ENCODE measurements around the gene OS9.

OS9 gene

DNA sequence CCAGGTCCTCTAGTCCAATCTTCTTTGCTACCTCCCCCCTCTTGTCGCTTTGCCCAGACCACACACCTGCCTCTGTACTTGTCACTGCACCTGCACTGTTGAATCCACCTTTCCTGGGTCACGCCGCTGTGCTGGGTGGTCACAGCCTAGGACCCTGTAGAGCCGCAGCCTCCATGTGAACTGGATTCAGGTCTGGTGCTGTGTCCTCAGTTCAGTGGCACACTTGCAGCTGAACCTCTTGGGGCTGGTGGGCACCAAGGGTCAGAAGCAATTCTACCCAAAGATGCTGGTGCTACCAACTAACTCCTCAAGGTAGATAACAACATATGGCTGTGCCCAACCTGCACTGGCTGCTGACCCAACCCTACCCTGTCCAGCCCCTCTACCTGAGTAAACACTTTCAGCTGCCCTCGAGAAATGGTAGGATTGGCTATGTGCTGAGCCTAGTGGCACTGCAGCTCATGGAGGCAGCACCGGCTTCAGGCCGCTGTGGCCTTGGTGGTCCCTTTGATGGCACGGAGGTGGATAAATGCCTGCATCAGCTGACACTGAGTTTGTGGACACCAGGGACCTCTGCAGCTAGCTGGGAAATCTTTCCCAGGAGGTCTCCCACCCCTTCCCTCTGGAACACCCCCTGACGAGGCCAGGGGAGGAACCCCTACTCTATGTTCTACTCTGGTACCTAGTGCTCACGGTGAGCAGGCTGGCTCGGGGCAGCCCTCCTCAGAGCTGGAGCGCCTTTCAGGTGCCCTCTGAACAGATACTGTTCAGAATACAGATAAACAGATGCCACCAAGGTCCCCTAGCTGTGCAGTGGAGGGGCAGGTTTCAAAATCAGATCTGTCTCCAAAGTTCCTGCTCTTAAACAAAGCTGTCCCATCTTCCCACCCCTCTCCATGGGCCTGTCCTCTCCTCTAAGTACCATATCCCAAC lies 30.3 kb downstream of the OS9 start:
- DNase-seq: no peak

DNA sequence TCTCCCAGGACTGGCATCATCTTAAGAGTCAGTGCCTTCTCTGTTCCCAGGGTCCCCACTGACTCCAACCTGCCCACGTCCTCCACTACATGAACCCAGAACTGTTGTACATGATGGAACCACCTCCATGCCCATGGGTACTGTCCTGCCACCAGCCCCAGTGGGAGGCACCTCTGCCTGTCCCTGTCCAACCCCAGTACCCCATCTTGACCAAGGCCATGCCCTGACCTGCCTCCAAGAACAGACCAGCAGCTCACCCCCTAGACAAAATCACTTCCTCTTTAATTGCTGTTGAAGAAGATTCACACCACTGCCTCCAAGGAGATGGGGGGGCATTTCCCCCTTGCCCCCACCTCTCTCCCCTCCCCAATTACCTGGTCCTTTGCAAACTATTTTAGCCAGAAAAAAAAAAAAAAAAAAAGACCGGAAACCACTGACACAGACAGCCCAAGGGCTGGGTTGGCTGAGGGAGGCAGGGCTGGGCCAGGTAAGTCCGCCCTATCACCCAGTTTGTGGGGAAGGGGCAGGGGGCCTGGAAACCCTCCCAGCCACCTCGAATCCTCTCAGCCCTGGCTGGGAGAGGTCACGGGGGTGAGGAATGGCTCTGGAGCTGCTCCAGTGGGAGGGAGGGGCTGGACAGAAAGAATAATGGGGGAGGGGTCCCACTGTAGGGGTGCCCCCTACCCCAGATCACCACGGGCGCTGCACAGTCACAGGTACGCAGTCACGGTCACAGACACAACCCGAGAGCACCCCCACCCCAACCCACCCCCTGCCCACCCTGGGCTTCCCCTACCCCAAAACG lies 31.2 kb downstream of the OS9 start:
- no peak for DNase-seq

DNA sequence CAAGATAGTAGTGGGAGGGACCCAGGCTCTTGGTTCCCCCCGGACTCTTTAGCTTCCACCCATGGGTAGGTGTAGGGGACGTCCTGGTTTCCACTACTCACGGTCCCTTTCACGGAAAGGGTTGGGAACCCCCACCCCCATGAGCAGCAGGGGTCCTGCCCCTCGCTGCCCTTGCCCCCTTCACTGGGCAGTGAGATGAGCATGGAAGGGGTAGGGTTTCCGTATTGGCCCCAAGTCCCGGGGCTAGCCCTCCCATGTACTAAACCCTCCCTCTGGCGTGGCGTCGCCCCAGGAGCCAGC lies 31.9 kb downstream of the OS9 start:
- DNase-seq: no peak

DNA sequence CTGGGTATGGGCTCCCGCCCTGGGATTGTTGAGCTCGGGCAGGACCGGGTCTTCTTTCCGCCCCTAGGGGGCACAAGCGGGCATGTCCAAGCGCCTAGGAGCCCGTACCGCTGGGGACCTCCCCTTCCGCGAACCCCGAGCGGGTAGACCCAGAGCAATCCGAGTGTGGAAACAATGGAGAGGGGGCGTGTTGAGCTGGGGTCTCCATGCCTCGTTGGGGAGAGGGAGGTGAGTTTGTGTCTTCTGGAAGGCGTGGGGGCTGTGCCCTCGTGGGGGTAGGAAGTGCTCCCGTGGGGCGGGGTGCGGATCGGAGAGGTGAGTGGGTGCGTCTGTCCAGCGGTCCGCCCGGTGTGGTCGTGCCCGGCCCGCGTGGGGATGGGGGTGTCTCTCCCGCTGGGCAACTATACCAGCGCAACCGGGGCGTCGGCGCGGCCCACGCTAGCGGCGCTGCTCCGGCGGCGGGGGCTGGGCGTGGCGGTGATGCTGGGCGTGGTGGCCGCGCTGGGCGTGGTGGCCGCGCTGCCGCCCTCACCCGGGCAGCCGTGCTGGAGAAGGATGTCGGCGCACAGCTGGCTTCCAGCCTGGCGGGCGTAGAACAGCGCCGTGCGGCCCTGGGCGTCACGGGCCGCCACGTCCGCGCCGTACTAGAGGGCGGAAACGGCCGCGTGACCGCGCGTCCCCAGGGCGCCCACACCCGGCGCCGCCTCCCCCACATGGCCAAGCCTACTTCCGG lies 32.4 kb downstream of the OS9 start:
- peak; percentile 79 for DNase-seq

DNA sequence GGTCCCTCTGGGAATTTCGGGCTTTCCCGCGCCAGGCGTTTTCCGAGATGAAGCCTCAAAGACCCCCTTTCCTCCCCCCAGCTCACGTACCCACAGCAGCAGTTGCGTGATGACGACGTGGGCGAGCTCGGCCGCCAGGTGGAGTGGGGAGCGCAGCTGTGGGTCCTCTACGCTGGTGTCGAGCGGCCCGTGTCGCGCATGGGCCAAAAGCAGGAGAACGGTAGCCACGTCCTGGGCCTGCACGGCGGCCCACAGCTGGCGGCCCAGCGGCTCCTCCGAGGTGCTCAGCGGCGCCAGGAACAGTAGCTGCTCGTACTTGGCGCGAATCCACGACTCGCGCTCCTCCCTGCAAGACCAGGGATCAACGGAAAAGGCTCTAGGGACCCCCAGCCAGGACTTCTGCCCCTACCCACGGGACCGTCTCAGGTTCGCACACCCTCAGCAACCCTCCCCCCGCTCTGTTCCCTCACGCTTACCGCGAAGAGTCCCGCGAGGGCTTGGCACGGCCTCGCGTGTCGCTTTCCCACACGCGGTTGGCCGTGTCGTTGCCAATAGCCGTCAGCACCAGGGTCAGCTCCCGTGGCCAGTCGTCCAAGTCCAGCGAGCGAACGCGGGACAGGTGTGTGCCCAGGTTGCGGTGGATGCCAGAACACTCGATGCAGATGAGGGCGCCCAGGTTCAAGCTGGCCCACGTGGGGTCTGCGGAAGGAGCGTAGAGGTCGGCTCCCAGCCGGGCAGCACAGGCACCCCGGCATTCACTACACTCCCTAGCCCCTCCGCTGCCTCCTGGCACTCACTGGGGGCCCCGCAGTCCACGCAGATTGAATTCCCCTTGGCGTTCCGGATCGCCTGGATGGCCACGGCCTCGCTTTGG lies 33.2 kb downstream of the OS9 start:
- peak; percentile 65 for DNase-seq

DNA sequence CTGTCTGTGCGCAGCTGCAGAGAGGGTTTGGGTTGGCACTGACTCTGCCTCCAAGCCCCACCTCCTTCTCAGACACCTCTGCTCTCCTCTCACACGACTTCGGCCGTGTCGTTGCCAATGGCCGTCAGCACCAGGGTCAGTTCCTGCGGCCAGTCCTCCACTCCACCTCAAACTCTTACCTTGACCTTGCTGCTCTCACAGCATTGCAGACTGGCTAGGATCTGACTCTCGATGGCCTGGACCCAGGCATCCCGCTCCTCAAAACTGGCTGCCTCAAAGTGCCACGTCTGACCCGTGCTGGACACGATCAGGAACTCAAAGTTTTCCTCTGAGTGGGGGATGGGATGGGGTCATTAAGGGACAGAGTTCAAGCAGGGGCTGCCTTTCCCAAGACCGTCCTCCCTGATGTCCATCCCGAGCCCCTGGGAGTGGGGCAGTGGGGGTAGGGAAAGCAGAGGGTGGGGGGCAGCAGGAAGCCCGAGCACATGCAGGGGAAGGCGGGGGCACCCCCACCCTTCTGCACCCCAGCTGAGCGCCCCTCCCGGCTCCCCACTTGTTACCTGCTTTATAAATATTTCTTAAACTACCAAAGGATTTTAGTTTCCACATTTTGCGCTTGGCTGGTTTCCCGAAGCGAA lies 33.9 kb downstream of the OS9 start:
- DNase-seq: no peak

DNA sequence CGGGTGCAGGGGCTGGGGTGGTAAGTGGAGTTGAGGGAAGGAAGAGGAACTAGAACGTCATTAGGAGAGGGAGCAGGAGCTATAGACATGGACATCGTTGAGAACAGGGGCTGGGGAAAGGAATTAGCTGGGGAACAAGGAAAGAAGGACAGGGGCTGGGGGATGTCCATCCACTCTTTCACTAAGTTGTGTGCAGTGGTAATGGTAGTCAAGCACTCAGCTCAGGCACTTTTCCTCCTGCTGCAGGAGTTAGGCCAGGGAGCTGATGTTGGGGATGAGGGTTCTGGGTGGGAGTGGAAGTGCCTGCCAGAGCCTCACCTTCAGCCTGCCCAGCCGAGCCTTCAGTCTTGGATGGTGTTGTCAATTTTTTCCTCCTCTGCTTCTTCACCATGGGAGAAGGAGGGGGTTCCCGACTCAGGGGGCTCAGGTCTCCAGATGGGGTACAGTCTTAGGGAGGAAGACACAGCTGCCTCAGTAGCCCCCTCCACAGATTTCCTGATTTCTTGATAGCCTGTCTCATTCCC lies 35.5 kb downstream of the OS9 start:
- no peak for DNase-seq

DNA sequence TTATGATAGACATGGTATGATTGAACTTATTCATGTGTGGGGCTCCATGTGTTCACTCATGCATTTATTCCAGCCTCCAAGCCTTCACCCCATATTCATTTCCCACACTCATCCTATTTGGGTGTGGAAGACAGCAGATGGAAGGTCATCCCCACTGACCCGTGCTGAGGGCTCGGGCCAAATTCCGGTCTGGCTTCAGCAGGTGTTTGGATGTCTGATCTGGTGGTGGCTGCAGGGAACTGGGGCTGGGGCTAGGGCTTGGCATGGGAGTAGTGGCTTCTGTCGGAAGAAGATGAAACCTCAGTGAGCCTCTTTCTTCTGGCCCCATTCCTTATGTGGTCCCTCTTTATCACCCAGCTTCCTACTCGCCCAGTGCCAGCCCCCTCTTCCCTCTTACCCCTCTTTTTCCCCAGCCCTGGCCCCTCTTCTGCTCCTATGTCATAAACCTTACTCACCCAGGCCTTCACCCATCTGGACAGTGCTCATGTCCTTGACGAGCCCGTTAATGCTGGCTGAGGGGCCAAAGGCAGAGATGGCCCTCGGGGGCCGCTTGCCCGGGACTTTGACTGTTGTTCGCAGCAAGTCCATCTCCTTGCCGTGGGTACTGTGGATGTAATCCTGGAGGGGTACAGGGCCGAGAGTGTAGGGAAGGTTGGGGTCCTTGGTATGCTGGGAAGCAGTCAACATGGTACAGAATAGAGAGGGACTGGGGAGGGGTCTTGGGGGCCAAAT lies 36.6 kb downstream of the OS9 start:
- no peak for DNase-seq

DNA sequence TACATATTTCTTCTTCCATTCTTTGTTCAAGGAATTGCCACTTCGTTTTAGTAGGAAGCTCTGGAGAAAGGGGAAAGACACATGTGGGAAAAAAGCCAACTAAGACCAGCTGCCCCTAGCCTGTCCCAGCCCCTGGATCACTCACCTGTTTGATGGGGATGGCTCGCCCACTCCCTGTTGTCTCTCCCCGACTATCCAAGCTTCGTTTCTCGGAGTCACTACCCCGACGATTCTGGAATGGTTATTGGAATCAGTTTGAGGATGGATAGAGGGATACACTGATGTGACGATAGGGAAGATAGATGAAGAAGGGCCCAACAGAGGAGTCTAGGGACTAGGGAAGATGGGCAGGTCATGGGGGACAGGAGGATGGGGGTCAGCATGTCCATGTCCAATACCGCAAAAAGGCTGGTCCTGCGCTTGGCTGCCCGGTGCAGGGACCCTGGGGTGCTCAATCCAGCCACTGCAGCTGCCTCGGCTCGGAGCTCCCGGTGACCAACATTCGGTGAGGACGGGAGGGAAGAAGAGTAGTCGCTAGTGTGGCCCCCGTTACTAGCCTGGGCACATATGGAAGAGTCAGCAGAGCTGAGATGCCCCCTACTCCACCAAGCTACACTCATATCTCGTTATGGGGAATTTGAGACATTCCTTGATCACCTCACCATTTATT lies 37.6 kb downstream of the OS9 start:
- DNase-seq: no peak

DNA sequence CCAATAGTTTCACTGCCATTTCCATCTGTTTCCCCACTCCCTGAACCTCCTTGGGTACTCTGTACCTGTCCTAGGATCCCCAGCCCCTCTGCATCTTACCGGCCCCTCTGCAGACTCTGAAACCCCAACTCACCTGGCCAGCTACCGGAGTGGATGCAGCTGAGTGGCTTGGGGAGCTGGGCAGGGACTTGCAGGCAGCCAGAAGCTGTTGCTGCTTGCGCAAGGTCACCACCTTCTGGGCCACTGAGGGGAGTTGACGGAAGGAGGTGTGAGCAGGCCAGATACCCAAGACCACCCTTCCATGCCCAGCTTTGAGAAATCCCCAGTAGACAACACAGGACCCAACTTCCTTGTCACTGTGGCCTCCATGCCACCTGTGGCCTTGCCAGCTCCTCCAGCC lies 38.3 kb downstream of the OS9 start:
- DNase-seq: no peak

DNA sequence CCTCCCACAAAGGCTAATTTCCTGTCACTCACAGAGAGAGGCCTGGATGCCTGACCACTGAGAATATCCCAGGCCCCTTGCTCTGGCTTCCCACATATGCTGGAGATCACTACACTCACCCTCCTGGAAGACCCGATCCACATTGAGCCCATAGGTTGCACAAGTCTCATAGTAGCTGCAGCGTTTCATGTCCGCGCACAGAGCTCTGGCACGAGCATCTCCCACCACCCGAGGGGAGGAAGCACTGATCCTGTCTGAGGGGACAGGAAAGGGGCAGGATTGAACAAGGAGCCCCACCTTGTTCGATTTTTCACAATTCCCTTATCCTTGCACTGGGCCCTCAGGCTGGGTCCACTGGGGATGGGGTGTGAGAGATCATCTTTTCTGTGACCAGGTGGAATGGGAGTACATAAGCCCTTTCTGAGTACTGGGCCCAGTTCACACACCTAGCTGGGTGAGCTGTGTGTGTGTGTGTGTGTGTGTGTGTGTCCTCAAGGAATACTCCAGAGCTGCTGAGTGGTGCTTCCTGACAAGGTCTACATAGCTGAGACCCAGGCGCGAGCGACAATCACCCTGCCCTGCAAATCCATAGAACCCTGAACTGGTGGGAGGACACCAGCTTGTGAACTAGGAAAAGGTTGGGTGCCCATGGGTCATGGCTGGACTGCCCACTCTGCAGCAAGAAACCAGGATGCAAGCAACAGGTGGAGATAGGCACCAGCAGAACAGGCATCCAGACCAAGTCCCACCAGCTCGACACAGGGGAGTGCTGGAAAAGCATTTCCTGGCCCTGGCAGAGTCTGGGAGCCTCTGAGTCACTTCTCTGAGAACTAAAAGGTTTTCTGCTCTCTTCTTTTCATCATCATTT lies 39.0 kb downstream of the OS9 start:
- no peak for DNase-seq

DNA sequence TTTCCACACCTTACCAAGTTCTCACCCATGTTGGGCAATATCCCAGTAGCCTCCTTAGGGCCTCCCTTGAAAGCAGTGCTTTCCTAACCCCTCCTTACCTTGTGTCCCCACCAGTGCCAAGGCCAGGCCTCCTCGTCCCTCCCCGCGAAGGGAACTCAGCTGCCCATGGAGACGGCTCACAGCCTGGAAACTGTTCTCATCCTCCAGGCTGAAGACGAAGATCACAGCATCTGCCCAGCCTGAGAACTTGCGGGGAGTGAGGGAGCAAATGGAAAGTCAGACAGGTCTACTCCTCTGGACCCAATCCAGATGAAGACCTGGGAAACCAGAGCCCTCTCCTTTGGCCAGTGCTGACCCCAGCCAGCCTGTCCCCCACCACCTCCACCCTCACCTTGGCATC lies 40.0 kb downstream of the OS9 start:
- no peak for DNase-seq

DNA sequence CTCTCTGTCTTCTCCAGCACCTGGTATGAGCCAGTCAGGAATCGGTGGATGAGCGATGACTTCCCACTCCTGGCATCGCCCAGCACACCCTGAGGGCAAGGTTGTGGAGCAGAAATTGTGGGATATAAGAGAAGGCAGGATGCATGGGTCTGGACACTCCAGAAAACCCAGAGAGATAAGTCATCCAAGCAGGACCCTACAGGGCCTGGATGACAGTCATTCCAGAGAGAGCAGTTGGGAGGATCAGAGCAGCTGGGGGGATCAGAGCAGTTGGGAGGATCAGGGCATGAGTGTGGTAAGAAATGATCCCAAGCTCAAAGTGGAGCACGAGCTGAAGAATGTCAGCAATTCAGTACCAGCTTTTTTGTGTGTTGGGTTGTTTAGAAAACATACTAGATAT lies 40.7 kb downstream of the OS9 start:
- DNase-seq: no peak

DNA sequence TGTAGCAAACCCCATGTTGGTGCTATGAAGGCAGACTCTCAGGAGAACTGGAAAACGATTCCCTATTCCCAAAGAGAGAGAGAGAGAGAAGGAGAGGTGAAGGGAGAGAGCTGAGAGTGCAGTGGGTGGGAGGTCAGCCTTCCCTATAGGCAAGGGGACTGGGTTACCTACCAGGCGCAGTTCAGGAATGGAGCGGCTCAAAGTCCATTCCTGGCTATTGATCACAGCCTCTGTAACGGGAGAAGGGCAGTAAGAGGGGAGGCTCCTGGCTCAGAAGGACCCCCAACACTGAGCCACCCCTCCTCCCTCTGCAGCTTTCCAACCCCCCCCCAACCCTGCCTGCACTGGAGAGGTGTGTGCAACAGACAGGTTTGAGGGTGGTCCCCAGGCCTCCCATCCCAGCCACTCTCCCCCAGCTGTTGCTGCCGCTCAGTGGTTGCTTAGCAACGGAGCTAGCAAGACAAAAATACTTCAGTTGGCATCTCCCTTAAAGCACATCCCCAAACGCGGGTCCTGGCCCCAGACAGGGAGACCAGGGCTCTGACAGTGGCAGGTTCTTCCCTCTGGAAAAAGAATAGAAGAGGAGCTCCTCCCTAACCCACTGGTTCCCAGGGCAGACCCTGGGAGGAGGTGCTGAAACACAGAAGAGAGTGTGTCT lies 41.4 kb downstream of the OS9 start:
- DNase-seq: peak; percentile 84

DNA sequence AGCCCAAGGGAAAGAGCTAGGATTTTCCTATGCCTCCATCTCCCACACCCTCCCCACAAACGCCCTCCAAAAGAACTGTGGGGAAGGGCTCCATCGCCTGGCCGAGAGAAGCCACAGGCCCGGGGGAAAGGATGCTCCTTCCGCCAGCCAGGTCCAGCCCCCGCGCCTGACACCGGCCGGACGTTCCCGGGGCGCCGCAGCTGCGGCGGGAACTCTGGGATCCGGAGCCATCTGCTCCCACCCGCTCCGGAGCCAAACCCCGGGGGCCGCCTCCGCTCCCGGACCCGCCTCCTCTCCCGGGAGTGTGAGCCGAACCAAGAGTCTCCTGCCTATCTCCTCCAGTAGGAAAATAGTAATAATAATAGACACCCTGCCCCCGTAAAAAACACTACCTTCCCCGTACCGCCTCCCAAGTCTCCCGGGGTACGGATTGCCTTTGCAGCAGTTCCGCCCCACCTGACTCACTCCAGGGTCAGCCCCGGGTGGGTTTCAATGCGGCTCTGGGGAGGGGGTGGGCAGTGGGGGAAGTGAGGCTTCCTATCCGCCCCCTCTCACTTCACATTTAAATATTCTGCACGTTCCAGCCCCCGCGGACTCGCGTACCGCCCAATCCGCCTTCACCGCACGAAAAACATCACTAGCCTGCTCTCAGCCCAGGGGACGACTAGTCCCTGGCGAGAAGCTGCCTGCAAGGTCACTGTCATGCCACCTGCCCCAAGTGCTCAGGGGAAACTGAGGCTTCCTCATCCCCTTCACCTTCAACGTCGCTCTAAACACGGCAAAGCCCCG lies 42.2 kb downstream of the OS9 start:
- DNase-seq: peak; percentile 77

DNA sequence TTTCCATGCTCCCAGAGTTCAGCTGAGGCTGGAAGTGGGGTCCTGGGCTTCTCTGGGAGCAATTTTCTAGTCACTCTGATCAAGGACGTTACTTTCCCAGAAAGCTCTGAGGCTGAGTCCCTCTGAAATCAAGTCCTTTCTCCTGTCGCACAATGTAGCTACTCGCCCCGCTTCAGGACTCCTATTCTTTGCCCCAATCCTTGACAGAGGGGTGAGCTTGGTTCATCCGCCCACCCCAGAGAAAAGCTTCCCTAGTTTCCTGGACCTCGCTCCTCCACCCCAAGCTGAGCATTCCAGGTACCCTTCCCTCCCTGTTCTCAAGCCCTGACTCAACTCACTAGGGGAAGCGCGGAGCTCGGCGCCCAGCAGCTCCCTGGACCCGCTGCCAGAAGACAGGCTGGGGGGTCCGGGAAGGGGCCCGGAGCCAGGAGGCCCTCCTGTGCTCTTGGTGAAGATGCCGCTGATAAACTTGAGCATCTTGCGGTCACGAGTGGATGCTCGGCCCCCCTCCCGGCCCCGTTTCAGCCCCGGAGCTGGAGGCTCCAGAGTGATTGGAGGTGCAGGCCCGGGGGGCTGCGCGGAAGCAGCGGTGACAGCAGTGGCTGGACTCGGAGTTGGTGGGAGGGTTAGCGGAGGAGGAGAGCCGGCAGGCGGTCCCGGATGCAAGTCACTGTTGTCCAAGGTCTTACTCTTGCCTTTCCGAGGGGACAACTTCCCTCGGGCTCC lies 43.0 kb downstream of the OS9 start:
- DNase-seq: no peak

Data from right hindlimb (tissue), 1 donor.